Naive thymus-derived CD4-positive, alpha-beta T cell (primary cell): ENCODE data around the gene DOK5. TPM values are rescaled to one million over a fixed set of nuclear protein-coding genes. Genes with fewer than 3 reads are reported as not detected.

Experiments used
- ATAC-seq: fragments of 150-1000 bp; cut with Tn5 transposase; 2 replicates; pipeline ENCODE4 v1.10.0; 2021; ENCODE audit warnings: mild to moderate bottlenecking, moderate library complexity
- CTCF ChIA-PET: fragments of 350-600 bp; sonication (Branson Sonifier 250); formaldehyde crosslinking; loops from one replicate; lab custom pipeline; 2021; ENCODE audit warnings: antibody characterized with exemption; lab: Charles Lee
- POLR2A ChIA-PET: fragments of 350-600 bp; sonication (Branson Sonifier 250); formaldehyde crosslinking; loops from one replicate; lab custom pipeline; 2021; ENCODE audit warnings: antibody characterized with exemption, inconsistent platforms; lab: Charles Lee
- DNase-seq, 9 donors: peaks; one replicate each; pipeline versions ENCODE4 v3.0.0 to v3.0.0-alpha.2; 2020 to 2022; ENCODE audit warnings: mixed read lengths in 1 of 9
- H3K27ac ChIP-seq: one replicate; pipeline ENCODE4 v1.7.0; 2013; ENCODE audit warnings: mild to moderate bottlenecking, low read depth, low read length, moderate library complexity
- H3K27me3 ChIP-seq, 2 donors: one replicate each; pipeline ENCODE4 v1.7.0; 2013; ENCODE audit warnings: low read length in 2 of 2, mild to moderate bottlenecking in 2 of 2, moderate library complexity in 2 of 2; ENCODE audit not compliant: control insufficient read depth in 2 of 2, insufficient read depth in 2 of 2
- H3K36me3 ChIP-seq, 3 experiments: 1 replicate in 2 of 3; 2 replicates in 1 of 3; pipeline ENCODE4 v1.7.0; 2013; ENCODE audit warnings: low read length in 3 of 3, mild to moderate bottlenecking in 3 of 3, moderate library complexity in 1 of 3; ENCODE audit not compliant: insufficient read depth in 3 of 3, control insufficient read depth in 2 of 3
- H3K4me1 ChIP-seq, 2 donors: one replicate each; pipeline ENCODE4 v1.7.0; 2013; ENCODE audit warnings: low read length in 2 of 2, mild to moderate bottlenecking in 2 of 2, moderate library complexity in 1 of 2; ENCODE audit not compliant: control insufficient read depth in 2 of 2, insufficient read depth in 2 of 2
- H3K4me3 ChIP-seq: 2 replicates; pipeline ENCODE4 v1.7.0; 2013; ENCODE audit warnings: mild to moderate bottlenecking, low read length
- H3K9me3 ChIP-seq, 3 experiments: 1 replicate in 2 of 3; 2 replicates in 1 of 3; pipeline ENCODE4 v1.7.0; 2013; ENCODE audit warnings: low read length in 3 of 3; ENCODE audit not compliant: control insufficient read depth in 2 of 3
- H3K27ac Mint-ChIP-seq, 9 donors: one replicate each; pipeline ENCODE4 v1.8.0; 2020 to 2022; ENCODE audit warnings: mixed read lengths in 9 of 9, mild to moderate bottlenecking in 8 of 9, moderate library complexity in 5 of 9, inconsistent platforms in 2 of 9
- H3K27me3 Mint-ChIP-seq, 5 donors: one replicate each; pipeline ENCODE4 v1.8.0; 2021 to 2022; ENCODE audit warnings: mixed read lengths in 5 of 5, mild to moderate bottlenecking in 1 of 5
- H3K36me3 Mint-ChIP-seq, 5 donors: one replicate each; pipeline ENCODE4 v1.8.0; 2020 to 2022; ENCODE audit warnings: mixed read lengths in 5 of 5, mild to moderate bottlenecking in 3 of 5, inconsistent platforms in 1 of 5
- H3K4me1 Mint-ChIP-seq, 7 donors: one replicate each; pipeline ENCODE4 v1.8.0; 2020 to 2022; ENCODE audit warnings: mixed read lengths in 7 of 7, mild to moderate bottlenecking in 3 of 7, inconsistent platforms in 1 of 7
- H3K4me3 Mint-ChIP-seq, 10 donors: one replicate each; pipeline ENCODE4 v1.8.0; 2020 to 2022; ENCODE audit warnings: mild to moderate bottlenecking in 10 of 10, mixed read lengths in 10 of 10, moderate library complexity in 6 of 10, inconsistent platforms in 2 of 10
- H3K9me3 Mint-ChIP-seq, 11 donors: one replicate each; pipeline ENCODE4 v1.8.0; 2020 to 2022; ENCODE audit warnings: mixed read lengths in 11 of 11, mild to moderate bottlenecking in 4 of 11, inconsistent platforms in 1 of 11, moderate library complexity in 1 of 11
- intact Hi-C, 2 donors: fragments of 100-400 bp; cut with micrococcal nuclease; formaldehyde crosslinking; loops; one replicate each; pipeline ENCODE4 v1.15.1; 2023
- polyA plus RNA-seq, 2 donors: library from polyadenylated mRNA; unstranded; fragments of 300-500 nt; fragmentation: Illumina TruSeq; gene quantifications; one replicate each; pipeline ENCODE4 v1.2.3, GENCODE V29; 2021
- total RNA-seq, 6 experiments: library from RNA in 5 of 6; stranded (reverse) in 5 of 6; gene quantifications; 1 replicate in 5 of 6; 2 replicates in 1 of 6; pipeline ENCODE4 v1.2.3 and lab custom pipeline; 2021 to 2026

Gene DOK5
- total and polyA plus RNA-seq, 7 experiments from 2014 or later = 0.85 TPM; not detected in 6

- H3K9me3 Mint-ChIP-seq = peaks cover 0 to 7% (median 0%) of the 10 kb centered on the region in 11 donors
- no peak overlapping the region for H3K27ac ChIP-seq
- no peaks in the 10 kb centered on the region for H3K27me3 ChIP-seq
- no peak for ATAC-seq
- H3K27me3 Mint-ChIP-seq = peaks cover 0 to 39% (median 13%) of the 10 kb centered on the region in 5 donors
- no peaks in the 10 kb centered on the region for H3K36me3 Mint-ChIP-seq
- POLR2A ChIA-PET = interaction anchor here (0.7 kb wide), 1 partner anchor 1650 kb away, joined by 3 read pairs; no protein-coding TSS in a partner anchor
- no peaks in the 10 kb centered on the region for H3K36me3 ChIP-seq
- no peak overlapping the region for H3K4me3 ChIP-seq
- H3K4me3 Mint-ChIP-seq = no peak overlapping the region
- intact Hi-C loops = no loop called here
- H3K27ac Mint-ChIP-seq = no peak overlapping the region
- H3K4me1 ChIP-seq = no peaks in the 10 kb centered on the region
- no peak for DNase-seq
- H3K4me1 Mint-ChIP-seq = no peaks in the 10 kb centered on the region
- CTCF ChIA-PET = no interaction called here
- H3K9me3 ChIP-seq = no peaks in the 10 kb centered on the region
Observed at GRCh38 chr20:54499111-54499510, 23.7 kb downstream of the DOK5 start.

- CTCF ChIA-PET = no interaction called here
- Histone ChIP-seq H3K4me3 (no peak overlapping the region), H3K27ac (no peak overlapping the region), H3K9me3 (no peaks in the 10 kb centered on the region), H3K36me3 (no peaks in the 10 kb centered on the region), H3K4me1 (no peaks in the 10 kb centered on the region), H3K27me3 (no peaks in the 10 kb centered on the region)
- Mint-ChIP-seq H3K36me3 (no peaks in the 10 kb centered on the region), H3K27me3 (peaks cover 0 to 44% (median 16%) of the 10 kb centered on the region in 5 donors), H3K9me3 (peaks cover 0 to 6% (median 0%) of the 10 kb centered on the region in 11 donors), H3K4me1 (no peaks in the 10 kb centered on the region), H3K4me3 (no peak overlapping the region), H3K27ac (no peak overlapping the region)
- DNase-seq = no peak
- no peak for ATAC-seq
- intact Hi-C loops = no loop called here
- POLR2A ChIA-PET = no interaction called here
Observed at GRCh38 chr20:54502179-54502578, 26.8 kb downstream of the DOK5 start.

- Mint-ChIP-seq H3K27me3 (peaks cover 0 to 29% (median 15%) of the 10 kb centered on the region in 5 donors), H3K4me1 (no peaks in the 10 kb centered on the region), H3K27ac (no peak overlapping the region), H3K36me3 (peaks cover 0 to 2% (median 0%) of the 10 kb centered on the region in 5 donors), H3K4me3 (no peak overlapping the region), H3K9me3 (peaks cover 0 to 6% (median 0%) of the 10 kb centered on the region in 11 donors)
- intact Hi-C loops = no loop called here
- no peaks in the 10 kb centered on the region for H3K36me3 ChIP-seq
- H3K27me3 ChIP-seq = no peaks in the 10 kb centered on the region
- DNase-seq (no peak), ATAC-seq (no peak)
- ChIA-PET CTCF (no interaction called here), POLR2A (no interaction called here)
- H3K9me3 ChIP-seq = no peaks in the 10 kb centered on the region
- no peaks in the 10 kb centered on the region for H3K4me1 ChIP-seq
- no peak overlapping the region for H3K27ac ChIP-seq
- no peak overlapping the region for H3K4me3 ChIP-seq
Observed at GRCh38 chr20:54506643-54507042, 31.2 kb downstream of the DOK5 start.

GRCh38 chr20:54510541-54511129, 35.2 kb downstream of the DOK5 start:
- H3K4me3 Mint-ChIP-seq = no peak overlapping the region
- Histone ChIP-seq H3K27ac (no peak overlapping the region), H3K4me3 (no peak overlapping the region), H3K27me3 (no peaks in the 10 kb centered on the region), H3K9me3 (no peaks in the 10 kb centered on the region), H3K4me1 (no peaks in the 10 kb centered on the region), H3K36me3 (no peaks in the 10 kb centered on the region)
- H3K9me3 Mint-ChIP-seq = peaks cover 0 to 5% (median 0%) of the 10 kb centered on the region in 11 donors
- peaks cover 0 to 2% (median 0%) of the 10 kb centered on the region in 5 donors for H3K36me3 Mint-ChIP-seq
- H3K4me1 Mint-ChIP-seq = no peaks in the 10 kb centered on the region
- POLR2A ChIA-PET = no interaction called here
- no peak for DNase-seq
- H3K27me3 Mint-ChIP-seq = peaks cover 0 to 19% (median 10%) of the 10 kb centered on the region in 5 donors
- CTCF ChIA-PET = no interaction called here
- no peak for ATAC-seq
- intact Hi-C loops = no loop called here
- H3K27ac Mint-ChIP-seq = no peak overlapping the region

GRCh38 chr20:54512694-54513093, 37.3 kb downstream of the DOK5 start:
- peaks cover 0 to 2% (median 0%) of the 10 kb centered on the region in 5 donors for H3K36me3 Mint-ChIP-seq
- CTCF ChIA-PET = no interaction called here

GRCh38 chr20:54514028-54514607, 38.7 kb downstream of the DOK5 start:
- CTCF ChIA-PET = no interaction called here

More at GRCh38 chr20:54512694-54513093, 37.3 kb downstream of the DOK5 start:
- Histone ChIP-seq H3K27me3 (no peaks in the 10 kb centered on the region), H3K9me3 (no peaks in the 10 kb centered on the region), H3K4me1 (no peaks in the 10 kb centered on the region), H3K36me3 (no peaks in the 10 kb centered on the region), H3K27ac (no peak overlapping the region), H3K4me3 (no peak overlapping the region)
- Mint-ChIP-seq H3K4me1 (no peaks in the 10 kb centered on the region), H3K9me3 (peaks cover 0 to 5% (median 0%) of the 10 kb centered on the region in 11 donors), H3K4me3 (no peak overlapping the region), H3K27ac (no peak overlapping the region), H3K27me3 (peaks cover 0 to 12% (median 8%) of the 10 kb centered on the region in 5 donors)
- DNase-seq (no peak), ATAC-seq (no peak)
- POLR2A ChIA-PET = no interaction called here
- intact Hi-C loops = no loop called here

More at GRCh38 chr20:54514028-54514607, 38.7 kb downstream of the DOK5 start:
- H3K9me3 Mint-ChIP-seq = peaks cover 0 to 5% (median 0%) of the 10 kb centered on the region in 11 donors
- no peaks in the 10 kb centered on the region for H3K4me1 Mint-ChIP-seq
- no peaks in the 10 kb centered on the region for H3K9me3 ChIP-seq
- no peak overlapping the region for H3K27ac Mint-ChIP-seq
- H3K4me1 ChIP-seq = no peaks in the 10 kb centered on the region
- DNase-seq (no peak), ATAC-seq (no peak)
- H3K4me3 ChIP-seq = no peak overlapping the region
- H3K27me3 Mint-ChIP-seq = peaks cover 0 to 16% (median 8%) of the 10 kb centered on the region in 5 donors
- H3K36me3 Mint-ChIP-seq = peaks cover 0 to 2% (median 0%) of the 10 kb centered on the region in 5 donors
- H3K27me3 ChIP-seq = no peaks in the 10 kb centered on the region
- no peak overlapping the region for H3K27ac ChIP-seq
- intact Hi-C loops = no loop called here
- H3K36me3 ChIP-seq = no peaks in the 10 kb centered on the region
- POLR2A ChIA-PET = no interaction called here
- H3K4me3 Mint-ChIP-seq = no peak overlapping the region
